A673 (cell line): ENCODE data around the gene AMPD2.

Experiments
- EZH2 ChIP-seq: fragments of 200-600 bp; sonication (generic); IDR thresholded peaks from 2 replicates; pipeline ENCODE4 v1.6.1; 2017; ENCODE audit warnings: borderline replicate concordance, low read depth, mild to moderate bottlenecking, mixed read lengths, antibody characterized with exemption, low read length; ENCODE audit not compliant: poor library complexity, severe bottlenecking
- TF ChIP-seq, protein P1 (sequence below): fragments of 300-800, 200-600 bp; sonication (generic); conservative IDR thresholded peaks from 2 replicates; pipeline ENCODE4 v1.5.1; 2017; ENCODE audit warnings: low read depth, mild to moderate bottlenecking, antibody characterized with exemption, low read length, moderate library complexity, mixed read lengths

- TF ChIP-seq, protein P1, sequence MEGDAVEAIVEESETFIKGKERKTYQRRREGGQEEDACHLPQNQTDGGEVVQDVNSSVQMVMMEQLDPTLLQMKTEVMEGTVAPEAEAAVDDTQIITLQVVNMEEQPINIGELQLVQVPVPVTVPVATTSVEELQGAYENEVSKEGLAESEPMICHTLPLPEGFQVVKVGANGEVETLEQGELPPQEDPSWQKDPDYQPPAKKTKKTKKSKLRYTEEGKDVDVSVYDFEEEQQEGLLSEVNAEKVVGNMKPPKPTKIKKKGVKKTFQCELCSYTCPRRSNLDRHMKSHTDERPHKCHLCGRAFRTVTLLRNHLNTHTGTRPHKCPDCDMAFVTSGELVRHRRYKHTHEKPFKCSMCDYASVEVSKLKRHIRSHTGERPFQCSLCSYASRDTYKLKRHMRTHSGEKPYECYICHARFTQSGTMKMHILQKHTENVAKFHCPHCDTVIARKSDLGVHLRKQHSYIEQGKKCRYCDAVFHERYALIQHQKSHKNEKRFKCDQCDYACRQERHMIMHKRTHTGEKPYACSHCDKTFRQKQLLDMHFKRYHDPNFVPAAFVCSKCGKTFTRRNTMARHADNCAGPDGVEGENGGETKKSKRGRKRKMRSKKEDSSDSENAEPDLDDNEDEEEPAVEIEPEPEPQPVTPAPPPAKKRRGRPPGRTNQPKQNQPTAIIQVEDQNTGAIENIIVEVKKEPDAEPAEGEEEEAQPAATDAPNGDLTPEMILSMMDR: no peak
- TF ChIP-seq EZH2: no peak
These were observed 30.0 kb upstream of the AMPD2 start for GRCh38 chr1:109589679-109590078.
